ENCODE measurements around the gene OSBPL6.
A peak's percentile ranks its signal among the peaks of the same experiment; 100 is the strongest.

The OSBPL6 gene

GRCh38 chr2:178269438-178270224 lies 75.3 kb downstream of the OSBPL6 start:
- no peak for DNase-seq (ENCODE audit: low read depth in 1 of 2, low spot score in 1 of 2)

DNA sequence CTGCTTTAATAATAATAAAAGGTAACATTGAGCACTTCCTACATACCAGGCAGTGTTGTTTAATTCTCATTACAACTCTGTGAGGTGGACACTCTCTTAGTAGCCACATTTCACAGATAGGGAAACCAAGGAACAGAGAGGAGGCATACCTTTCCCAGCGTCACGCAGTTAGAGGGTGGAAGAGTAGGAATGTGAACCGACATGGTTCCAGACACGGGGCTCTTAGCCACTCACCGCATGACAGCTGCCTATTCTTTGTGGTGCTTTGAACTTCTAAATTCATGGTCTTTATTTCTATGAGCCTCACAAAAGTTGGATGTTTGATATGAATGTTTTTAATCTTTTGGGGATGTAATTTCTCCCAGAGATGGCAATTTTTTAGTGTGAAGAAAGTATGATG lies 76.0 kb downstream of the OSBPL6 start:
- no peak for DNase-seq (ENCODE audit: low read depth in 1 of 2, low spot score in 1 of 2)

GRCh38 chr2:178271094-178271493 lies 76.8 kb downstream of the OSBPL6 start:
- DNase-seq (ENCODE audit: low read depth in 1 of 2, low spot score in 1 of 2) = no peak

DNA sequence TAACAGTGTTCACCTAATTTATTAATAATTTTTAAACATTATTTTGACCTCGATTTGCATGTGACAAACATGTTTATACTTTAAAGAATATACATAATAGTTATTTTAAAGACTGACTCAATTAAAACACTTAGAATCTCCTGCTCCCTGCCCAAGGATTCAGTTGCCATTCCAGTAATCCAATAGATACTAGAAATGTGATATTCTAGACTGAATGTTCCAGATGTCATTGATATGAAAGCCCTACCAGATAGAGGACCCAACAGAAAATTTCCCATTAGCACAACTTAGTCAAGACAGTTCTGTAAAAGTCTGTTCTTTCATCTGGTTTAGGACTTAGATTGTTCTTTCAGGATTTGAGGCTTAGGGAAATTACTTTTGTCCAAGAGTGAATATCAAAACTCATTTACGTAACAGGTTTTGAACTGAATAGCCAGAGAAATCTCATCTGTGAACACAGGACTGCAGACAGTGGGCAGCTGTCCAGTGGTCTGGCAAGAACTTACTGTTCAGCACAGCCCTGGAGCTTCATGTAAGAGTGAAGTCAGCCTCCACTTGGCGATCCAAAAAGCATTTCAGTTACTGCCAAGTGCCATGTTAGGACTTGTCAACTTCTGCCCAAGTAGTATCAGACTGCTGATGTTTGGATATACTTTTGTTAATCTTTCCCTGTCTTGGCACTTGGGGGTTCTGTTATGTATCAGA lies 77.5 kb downstream of the OSBPL6 start:
- DNase-seq (ENCODE audit: low read depth in 1 of 2, low spot score in 1 of 2) = no peak

DNA sequence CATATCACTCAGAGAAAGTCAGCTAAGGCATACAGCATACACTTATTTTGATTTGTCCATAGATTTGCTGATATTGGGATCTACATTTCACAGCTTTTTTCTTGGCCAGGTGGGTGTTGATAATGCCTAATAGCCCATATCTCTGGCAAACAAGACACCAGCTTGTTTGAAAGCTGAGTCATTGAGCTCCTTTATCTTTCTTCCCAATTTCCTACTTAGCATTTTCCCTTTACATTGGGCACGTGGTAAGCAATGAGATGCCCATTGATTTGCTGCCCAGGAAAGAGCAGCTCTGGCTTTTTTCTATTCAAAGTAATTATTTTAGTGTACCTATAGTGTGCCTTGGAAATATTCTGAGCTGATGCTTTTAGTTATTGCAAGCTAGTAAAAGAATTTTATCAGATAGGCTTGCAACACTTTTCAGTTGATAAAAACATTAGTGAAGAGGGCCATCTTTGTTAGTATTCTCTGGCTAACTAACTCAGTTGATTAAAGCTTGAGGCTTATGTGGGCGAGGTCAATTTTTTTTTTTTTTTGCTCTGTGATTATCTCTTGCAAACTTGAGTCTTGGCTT lies 79.6 kb downstream of the OSBPL6 start:
- no peak for DNase-seq (ENCODE audit: low read depth in 1 of 2, low spot score in 1 of 2)

DNA sequence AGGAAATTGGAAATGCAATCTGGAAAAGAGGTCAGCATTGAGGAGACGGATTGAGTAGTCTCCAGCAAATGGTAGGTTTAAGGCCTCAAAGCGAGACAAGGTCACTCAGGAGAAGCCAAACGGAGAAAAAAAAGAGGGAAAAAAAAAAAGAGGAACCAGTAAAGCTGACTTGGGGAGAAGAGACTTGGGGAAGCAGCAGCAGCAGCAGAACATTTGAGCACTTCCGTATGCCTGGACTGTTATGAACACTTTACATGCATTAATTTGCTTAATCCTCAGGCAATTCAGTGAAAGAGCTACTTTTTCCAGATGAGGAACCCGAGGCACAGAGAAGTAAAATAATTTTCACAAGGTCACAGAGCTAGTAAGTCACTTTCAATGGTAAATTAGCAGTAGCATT lies 81.3 kb downstream of the OSBPL6 start:
- DNase-seq (ENCODE audit: low read depth in 1 of 2, low spot score in 1 of 2) = no peak

DNA sequence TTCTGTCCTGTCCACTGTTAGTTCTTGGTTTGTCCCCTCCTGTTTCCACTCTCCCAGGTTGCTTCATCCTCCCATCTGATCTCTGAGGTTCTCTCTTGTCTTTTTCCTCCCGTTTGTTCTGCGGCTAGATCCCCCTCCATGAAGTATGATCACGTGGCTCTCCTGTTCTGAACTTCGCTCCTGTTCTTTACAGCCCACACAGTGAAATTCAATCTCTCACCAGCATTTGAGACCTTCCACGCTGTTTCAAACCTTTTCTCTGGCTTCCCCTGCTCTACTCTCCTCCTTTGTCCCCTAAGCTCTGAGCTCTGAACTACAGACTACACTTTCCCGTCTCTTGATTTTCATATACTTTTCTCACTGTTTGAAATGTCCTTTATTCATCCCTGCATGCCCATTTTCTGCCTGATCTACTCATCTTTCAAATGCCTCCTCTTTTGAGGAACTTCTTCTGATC lies 83.5 kb downstream of the OSBPL6 start:
- no peak for DNase-seq (ENCODE audit: low read depth in 1 of 2, low spot score in 1 of 2)

DNA sequence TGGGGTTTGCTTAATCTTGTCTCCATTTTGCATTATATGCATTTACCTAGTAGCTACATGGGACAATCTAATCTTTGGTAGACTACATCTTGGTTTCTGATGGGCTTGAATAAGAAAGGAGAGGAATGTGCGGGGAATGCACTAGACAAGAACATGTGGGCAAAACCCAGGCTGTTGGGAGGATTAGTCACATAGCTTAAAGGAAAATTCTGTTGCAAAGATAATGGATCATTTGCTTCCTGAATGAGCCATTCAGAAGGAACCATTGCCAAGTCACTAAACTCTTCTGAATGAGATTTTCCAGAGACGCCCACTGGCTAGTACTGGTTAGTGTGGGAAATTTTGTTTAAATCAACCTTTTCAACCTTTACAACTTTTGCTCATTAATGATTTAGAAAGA lies 84.8 kb downstream of the OSBPL6 start:
- no peak for DNase-seq (ENCODE audit: low read depth in 1 of 2, low spot score in 1 of 2)

DNA sequence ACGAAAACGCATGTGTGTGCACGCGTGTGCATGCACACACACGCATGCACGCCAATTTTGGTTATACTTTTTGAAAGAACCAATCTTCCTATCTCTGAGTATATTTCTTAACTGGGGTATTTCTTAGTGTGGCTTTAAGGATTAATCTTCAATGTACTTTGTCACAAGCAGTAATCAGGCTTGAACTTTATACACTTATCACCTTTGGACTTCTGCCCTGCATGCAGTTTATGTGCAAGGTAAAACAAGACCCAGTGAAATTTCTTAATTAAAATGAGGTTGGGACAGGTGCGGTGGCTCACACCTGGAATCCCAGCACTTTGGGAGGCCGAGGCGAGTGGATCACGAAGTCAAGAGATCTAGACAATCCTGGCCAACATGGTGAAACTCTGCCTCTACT lies 85.3 kb downstream of the OSBPL6 start:
- no peak for DNase-seq (ENCODE audit: low read depth in 1 of 2, low spot score in 1 of 2)

- DNase-seq (ENCODE audit: low read depth in 1 of 2, low spot score in 1 of 2) = peak in 1 of 2 donors; percentile 18
Measured at GRCh38 chr2:178280244-178280852, 86.0 kb downstream of the OSBPL6 start.

DNA sequence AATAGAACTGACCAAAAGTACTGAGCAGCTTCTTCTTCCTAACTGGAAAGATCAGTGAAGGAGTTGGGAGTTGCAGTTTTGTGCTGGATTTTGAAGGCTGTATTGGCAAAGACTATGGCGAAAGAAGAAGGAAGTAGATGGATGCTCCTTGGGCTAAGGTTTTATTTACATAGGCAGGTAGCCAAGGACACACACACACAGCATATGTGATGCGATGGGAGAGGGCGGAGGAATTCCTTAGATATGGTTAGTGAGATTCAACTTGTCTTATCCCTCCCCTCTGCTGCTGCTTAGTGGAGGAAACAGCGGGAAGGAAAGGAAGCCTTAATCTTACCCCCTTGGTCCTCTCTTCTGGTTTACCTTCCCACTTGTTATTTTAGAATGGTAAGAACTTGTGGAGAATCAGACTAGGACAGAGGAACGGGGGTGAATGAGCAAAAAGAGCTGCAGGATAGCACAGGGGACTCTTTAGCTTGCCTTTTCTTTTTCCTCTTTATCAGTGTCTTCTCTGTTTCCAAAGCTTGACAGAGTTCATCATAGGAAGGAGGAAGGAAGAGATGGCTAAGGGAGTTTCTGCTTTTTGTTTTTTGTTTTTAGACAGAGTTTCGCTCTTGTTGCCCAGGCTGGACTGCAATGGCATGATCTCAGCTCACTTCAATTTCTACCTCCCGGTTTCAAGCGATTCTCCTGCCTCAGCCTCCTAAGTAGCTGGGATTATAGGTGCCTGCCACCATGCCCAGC lies 87.9 kb downstream of the OSBPL6 start:
- DNase-seq (ENCODE audit: low read depth in 1 of 2, low spot score in 1 of 2) = no peak

DNA sequence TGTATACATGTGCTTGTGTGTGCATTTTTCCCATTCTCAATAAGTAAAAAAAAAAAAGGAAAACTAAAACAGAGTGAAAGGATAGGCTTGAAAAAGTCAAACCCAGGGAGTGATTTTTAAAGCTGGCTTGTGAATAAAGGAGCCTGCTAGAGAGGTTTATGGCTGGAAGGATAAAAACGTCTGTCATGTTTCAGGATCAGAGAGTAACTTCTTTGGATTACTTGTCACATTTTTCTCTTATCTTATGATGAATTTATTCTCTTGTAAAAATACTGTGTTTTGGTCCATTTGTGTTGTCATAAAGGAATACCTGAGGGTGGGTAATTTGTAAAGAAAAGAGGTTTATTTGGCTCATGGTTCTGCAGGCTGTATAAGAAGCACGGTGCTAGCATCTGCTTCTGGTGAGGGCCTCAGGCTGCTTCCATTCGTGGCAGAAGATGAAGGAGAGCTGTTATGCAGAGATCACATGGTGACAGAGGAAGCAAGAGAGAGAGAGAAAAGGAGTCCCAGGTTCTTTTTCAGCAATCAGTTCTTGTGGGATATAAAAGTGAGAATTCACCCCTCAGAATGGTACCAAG lies 89.1 kb downstream of the OSBPL6 start:
- no peak for DNase-seq (ENCODE audit: low read depth in 1 of 2, low spot score in 1 of 2)

- DNase-seq (ENCODE audit: low read depth in 1 of 2, low spot score in 1 of 2) = no peak
Measured at GRCh38 chr2:178284613-178285286, 90.4 kb downstream of the OSBPL6 start.

DNA sequence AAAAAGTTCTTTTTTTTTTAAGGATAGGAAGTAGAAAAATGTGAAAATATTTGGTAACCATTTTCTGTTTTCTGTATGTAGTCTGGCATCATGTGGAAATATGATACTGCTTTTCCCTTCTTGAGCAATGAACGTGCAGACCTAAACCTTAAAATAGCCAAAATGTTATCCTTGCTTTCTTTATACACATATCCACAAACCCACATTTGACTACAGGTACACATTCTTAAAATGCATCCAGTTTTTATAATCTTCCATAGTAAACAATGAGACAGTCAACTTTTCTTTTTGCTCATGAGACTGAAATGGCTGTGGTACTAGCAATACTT lies 90.9 kb downstream of the OSBPL6 start:
- no peak for DNase-seq (ENCODE audit: low read depth in 1 of 2, low spot score in 1 of 2)

- no peak for DNase-seq (ENCODE audit: low read depth in 1 of 2, low spot score in 1 of 2)
Measured at GRCh38 chr2:178286636-178287035, 92.3 kb downstream of the OSBPL6 start.

DNA sequence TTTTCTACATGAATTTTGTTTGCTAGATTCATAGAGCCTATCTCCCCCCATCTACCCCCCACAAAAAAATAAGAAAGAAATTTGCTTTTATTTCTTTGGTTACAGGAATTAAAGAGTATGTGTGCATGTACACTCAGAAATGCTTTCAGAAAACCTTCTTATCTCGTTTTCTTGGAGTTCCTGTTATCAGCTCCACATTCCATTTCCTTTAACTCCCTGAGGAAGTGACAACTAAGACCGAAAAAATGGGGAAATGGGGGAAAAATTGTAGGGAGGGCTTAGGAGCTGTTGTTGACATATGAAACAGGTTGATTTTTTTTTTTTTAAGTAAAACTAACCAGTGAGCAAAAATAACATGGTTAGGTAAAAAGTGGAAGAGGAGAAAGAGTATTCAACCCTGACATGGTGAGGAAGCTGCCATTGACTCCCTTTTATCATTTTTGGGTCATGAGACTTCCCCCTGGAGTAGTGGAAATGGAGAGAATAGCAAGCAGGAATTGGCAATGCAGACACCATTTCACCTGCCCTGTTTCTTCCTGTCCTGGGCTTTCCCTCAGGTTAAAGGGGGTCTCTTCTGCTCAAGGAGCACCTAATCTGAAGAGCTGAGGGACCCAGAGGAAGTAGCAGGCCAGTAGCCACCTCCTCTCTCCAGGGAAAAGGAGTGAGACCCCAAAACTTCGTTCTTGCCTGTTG lies 93.5 kb downstream of the OSBPL6 start:
- DNase-seq (ENCODE audit: low read depth in 1 of 2, low spot score in 1 of 2) = no peak

DNA sequence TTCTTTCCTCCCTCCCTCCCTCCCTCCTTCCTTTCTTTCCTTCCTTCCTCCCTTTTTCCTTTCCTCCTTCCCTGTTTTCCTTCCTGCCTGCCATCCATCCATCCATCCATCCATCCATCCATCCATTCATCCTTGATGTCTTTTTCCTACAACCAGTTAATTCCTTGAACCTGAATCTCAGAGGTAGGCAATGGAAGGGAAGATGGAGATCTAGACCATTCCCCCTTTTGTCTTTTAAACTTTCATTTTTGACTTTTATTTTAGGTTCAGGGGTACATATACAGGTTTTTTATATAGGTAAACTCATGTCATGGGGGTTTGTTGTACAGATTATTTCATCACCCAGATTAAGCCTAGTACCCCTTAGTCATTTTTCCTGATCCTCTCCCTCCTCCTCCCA lies 97.4 kb downstream of the OSBPL6 start:
- no peak for DNase-seq (ENCODE audit: low read depth in 1 of 2, low spot score in 1 of 2)

GRCh38 chr2:178292586-178292985 lies 98.3 kb downstream of the OSBPL6 start:
- DNase-seq (ENCODE audit: low read depth in 1 of 2, low spot score in 1 of 2) = no peak

- no peak for DNase-seq (ENCODE audit: low read depth in 1 of 2, low spot score in 1 of 2)
Measured at GRCh38 chr2:178295115-178295514, 100.8 kb downstream of the OSBPL6 start.

- DNase-seq (ENCODE audit: low read depth in 1 of 2, low spot score in 1 of 2) = no peak
Measured at GRCh38 chr2:178295906-178296305, 101.6 kb downstream of the OSBPL6 start.

All from activated CD4-positive, alpha-beta T cell treated with anti-CD3 and anti-CD28 coated beads, Interleukin-2, amount 50 U/mL, for 24 hours (primary cell).